Thoracic aorta (tissue), 2 donors: ENCODE results near the gene TRAPPC3. TPM values are rescaled to one million over a fixed set of nuclear protein-coding genes. Genes with fewer than 3 reads are reported as not detected.

Experiments used
- ATAC-seq: fragments of 150-250 bp; one replicate; pipeline ENCODE4 v1.8.0; 2017; ENCODE audit warnings: low read depth; ENCODE audit not compliant: insufficient number of reproducible peaks, low FRiP score
- DNase-seq: peaks from one replicate; pipeline ENCODE4 v3.0.0-alpha.2; 2020; ENCODE audit warnings: low spot score
- H3K27ac ChIP-seq, 2 donors: fragments of 200-600 bp; sonication (generic); 1 replicate in 1 of 2; 2 replicates in 1 of 2; pipeline ENCODE4 v1.5.1; 2016; ENCODE audit warnings: mild to moderate bottlenecking in 2 of 2, moderate library complexity in 2 of 2
- H3K27me3 ChIP-seq: fragments of 200-600 bp; sonication (generic); replicated peaks from 2 replicates; pipeline ENCODE4 v1.6.0; 2016; ENCODE audit warnings: mild to moderate bottlenecking; ENCODE audit not compliant: insufficient read depth
- H3K36me3 ChIP-seq: fragments of 200-600 bp; sonication (generic); one replicate; pipeline ENCODE4 v1.5.1; 2016
- H3K4me1 ChIP-seq, 2 donors: fragments of 200-600 bp; sonication (generic); 1 replicate in 1 of 2; 2 replicates in 1 of 2; pipeline versions ENCODE4 v1.5.1 to v1.6.0; 2016; ENCODE audit warnings: low read depth in 2 of 2, mild to moderate bottlenecking in 1 of 2; ENCODE audit not compliant: control insufficient read depth in 1 of 2
- H3K4me3 ChIP-seq: fragments of 200-600 bp; sonication (generic); 2 replicates; pipeline ENCODE4 v1.5.1; 2016; ENCODE audit warnings: mild to moderate bottlenecking
- H3K9me3 ChIP-seq: fragments of 200-600 bp; sonication (generic); 2 replicates; pipeline ENCODE4 v1.5.1; 2016
- total RNA-seq, 2 donors: library from RNA; depleted of rRNA; stranded (reverse); fragments of >200 nt; gene quantifications; one replicate each; pipeline versions ENCODE4 v1.1.0 to v1.2.3, GENCODE V29; 2016
- TF ChIP-seq, protein P1 (sequence below): fragments of 200-600 bp; sonication (generic); IDR thresholded peaks from one replicate; pipeline ENCODE4 v1.5.1; 2019; ENCODE audit warnings: antibody characterized with exemption

The TRAPPC3 gene
- total RNA-seq, 2 donors from 2014 or later = 78.5 to 92.3 TPM

GRCh38 chr1:36119456-36119855 lies 29.8 kb downstream of the TRAPPC3 start:
- Histone ChIP-seq H3K27ac (peak overlapping the region; percentile 69 to 90), H3K4me1 (peaks cover 30 to 72% of the 10 kb centered on the region in 2 donors)

GRCh38 chr1:36118447-36119204 lies 30.7 kb downstream of the TRAPPC3 start:
- Histone ChIP-seq H3K9me3 (no peaks in the 10 kb centered on the region), H3K27me3 (no peaks in the 10 kb centered on the region), H3K4me3 (no peak overlapping the region), H3K36me3 (no peaks in the 10 kb centered on the region), H3K27ac (peak overlapping the region; percentile 90 to 96), H3K4me1 (peaks cover 27 to 66% of the 10 kb centered on the region in 2 donors)
- no peak for DNase-seq
- ATAC-seq = no peak
- TF ChIP-seq, protein P1, sequence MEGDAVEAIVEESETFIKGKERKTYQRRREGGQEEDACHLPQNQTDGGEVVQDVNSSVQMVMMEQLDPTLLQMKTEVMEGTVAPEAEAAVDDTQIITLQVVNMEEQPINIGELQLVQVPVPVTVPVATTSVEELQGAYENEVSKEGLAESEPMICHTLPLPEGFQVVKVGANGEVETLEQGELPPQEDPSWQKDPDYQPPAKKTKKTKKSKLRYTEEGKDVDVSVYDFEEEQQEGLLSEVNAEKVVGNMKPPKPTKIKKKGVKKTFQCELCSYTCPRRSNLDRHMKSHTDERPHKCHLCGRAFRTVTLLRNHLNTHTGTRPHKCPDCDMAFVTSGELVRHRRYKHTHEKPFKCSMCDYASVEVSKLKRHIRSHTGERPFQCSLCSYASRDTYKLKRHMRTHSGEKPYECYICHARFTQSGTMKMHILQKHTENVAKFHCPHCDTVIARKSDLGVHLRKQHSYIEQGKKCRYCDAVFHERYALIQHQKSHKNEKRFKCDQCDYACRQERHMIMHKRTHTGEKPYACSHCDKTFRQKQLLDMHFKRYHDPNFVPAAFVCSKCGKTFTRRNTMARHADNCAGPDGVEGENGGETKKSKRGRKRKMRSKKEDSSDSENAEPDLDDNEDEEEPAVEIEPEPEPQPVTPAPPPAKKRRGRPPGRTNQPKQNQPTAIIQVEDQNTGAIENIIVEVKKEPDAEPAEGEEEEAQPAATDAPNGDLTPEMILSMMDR = no peak

More at GRCh38 chr1:36119456-36119855, 29.8 kb downstream of the TRAPPC3 start:
- no peaks in the 10 kb centered on the region for H3K27me3 ChIP-seq
- H3K9me3 ChIP-seq = no peaks in the 10 kb centered on the region
- DNase-seq (no peak), ATAC-seq (no peak)
- no peaks in the 10 kb centered on the region for H3K36me3 ChIP-seq
- peak overlapping the region; percentile 5 for H3K4me3 ChIP-seq
- TF ChIP-seq, protein P1 = no peak

GRCh38 chr1:36116901-36117300 lies 32.4 kb downstream of the TRAPPC3 start:
- Histone ChIP-seq H3K27me3 (no peaks in the 10 kb centered on the region), H3K4me3 (no peak overlapping the region), H3K36me3 (no peaks in the 10 kb centered on the region), H3K4me1 (peaks cover 27 to 63% of the 10 kb centered on the region in 2 donors), H3K9me3 (no peaks in the 10 kb centered on the region), H3K27ac (peak overlapping the region; percentile 90 to 96)
- DNase-seq (no peak), ATAC-seq (no peak)
- TF ChIP-seq, protein P1 = no peak

DNA sequence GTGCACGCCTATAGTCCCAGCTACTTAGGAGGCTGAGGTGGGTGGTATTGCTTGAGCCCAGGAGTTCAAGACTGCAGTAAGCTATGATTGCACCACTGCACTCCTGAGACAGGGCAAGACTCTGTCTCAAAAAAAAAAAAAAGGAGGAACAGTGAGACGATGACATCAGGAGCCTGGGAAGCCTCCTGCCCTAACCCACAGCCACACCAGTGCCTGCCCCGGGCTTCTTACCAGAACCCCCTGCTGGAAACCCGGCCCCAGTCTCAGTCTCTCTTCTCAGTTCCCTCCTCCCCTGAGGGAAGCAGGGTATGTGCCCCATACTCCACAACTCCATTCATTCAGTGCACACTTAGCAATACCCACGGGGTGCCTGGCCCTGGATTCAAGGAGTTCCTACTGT lies 33.4 kb downstream of the TRAPPC3 start:
- ATAC-seq (no peak), DNase-seq (no peak)
- Histone ChIP-seq H3K36me3 (no peaks in the 10 kb centered on the region), H3K27ac (peak overlapping the region; percentile 90 to 96), H3K9me3 (no peaks in the 10 kb centered on the region), H3K4me1 (peaks cover 27 to 63% of the 10 kb centered on the region in 2 donors), H3K27me3 (no peaks in the 10 kb centered on the region), H3K4me3 (no peak overlapping the region)
- TF ChIP-seq, protein P1 = no peak

DNA sequence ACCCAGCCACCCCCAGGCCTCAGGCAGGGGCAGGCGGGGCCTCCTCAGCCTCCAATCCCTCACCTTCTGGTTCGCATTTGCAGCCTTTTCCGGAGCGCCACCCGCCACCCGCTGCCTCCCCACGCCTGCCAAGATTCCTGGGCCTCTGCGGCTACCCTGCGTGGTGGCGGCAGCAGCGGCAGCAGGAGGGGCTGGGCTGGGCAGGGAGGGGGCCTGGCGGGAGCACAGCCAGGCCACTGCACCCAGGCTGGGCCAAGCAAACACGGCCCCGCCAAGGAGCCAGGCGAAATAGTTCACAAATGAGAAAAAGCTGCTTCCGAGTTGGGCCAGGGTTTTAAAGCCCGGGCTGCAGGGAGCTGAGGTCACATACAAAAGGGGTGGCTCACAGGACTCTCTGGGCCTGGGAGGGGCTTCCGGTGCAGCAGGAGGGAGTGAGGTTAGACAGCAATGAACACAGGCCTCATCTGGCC lies 34.1 kb downstream of the TRAPPC3 start:
- Histone ChIP-seq H3K27ac (peak overlapping the region; percentile 90 to 96), H3K4me1 (peaks cover 27 to 60% of the 10 kb centered on the region in 2 donors), H3K27me3 (no peaks in the 10 kb centered on the region), H3K36me3 (no peaks in the 10 kb centered on the region), H3K9me3 (no peaks in the 10 kb centered on the region), H3K4me3 (peak overlapping the region; percentile 46)
- peak; percentile 41 for DNase-seq
- TF ChIP-seq, protein P1 = no peak
- peak; percentile 56 for ATAC-seq
